T-helper 2 cell treated with Interferon-gamma antibody and Interleukin-4, amounts not matched to agents 100 ng/mL and 5 ng/mL, for 36 hours (primary cell): ENCODE data around the gene PLCH1. TPM values are rescaled to one million over a fixed set of nuclear protein-coding genes. Genes with fewer than 3 reads are reported as not detected.

Source experiments
- intact Hi-C: fragments of 100-400 bp; cut with micrococcal nuclease; formaldehyde crosslinking; loops from one replicate; pipeline ENCODE4 v1.15.1; 2023
- total RNA-seq: library from RNA; stranded (reverse); gene quantifications from 2 replicates; pipeline ENCODE4 v1.2.3, GENCODE V29; 2022

The PLCH1 gene
- total RNA-seq, 1 donor from 2014 or later = 0.80 TPM

DNA sequence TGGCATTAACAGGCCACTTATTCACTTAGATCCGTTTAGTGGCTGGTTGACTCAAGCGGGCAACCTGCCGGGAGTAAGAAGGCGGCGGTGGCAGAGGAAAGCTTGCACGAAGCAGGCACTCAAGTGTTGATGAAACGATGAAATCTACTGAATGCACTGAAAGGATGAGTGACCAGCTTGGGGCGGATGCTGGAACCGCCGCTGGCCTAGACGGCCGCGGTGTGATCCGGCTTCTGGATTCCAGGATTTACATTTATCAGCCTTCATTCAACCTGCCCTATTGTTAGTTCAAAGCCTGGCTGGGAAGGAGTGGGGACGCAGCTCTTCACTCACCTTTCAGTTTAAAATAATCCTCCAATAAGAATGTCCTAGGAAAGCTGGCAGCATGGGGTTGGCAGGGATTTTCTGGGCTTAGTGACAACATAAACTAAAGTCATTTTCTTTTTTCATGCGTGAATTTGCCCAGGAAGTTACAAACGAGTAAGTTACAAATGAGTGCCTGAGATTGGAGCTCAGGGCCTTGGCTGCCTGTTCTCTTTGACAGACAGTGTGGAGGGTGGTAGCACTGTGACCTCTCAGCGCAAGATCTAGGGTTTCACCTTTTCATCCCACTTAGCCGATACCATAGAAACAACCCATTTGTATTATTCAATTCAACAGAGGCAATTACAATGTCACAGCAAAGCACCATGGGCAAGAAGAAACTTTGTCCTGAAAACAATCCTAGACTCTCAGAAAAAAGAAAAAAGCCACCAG is 1.1 kb upstream of the PLCH1 start:
- intact Hi-C loops = loop anchor here (5.0 kb wide), 1 partner anchor 126 kb away; the partner anchor contains the start of gene GMPS

DNA sequence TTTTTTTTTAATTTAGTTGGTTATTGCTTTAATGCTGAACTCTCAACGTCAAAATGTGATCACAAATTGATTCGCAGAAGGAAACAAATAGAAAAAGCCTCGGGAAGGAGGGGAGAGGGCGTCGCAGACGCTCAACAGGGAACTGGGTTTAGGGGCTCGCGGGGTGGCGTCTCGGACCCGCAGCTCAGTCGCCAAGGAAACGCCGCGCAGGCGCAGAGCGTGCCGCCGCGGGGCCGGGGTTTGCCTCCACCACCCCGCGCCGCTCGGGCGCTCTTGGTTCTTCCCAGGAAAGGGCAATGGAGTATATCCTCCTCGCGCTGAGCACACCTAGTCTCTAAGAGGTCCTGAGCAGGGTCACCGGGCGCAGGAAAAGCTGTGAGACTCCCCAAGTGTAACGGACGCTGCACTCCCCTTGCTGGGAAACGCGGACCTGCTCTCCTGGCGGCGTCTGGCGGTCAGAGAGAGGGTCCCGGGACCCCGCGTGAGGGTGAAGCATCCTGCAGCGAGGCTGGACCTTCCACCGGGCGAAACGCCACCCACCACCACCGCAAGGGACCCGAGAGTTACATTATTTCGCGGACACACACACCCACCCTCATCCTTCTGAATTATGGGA is 753 bp downstream of the PLCH1 start:
- intact Hi-C loops = no loop called here

DNA sequence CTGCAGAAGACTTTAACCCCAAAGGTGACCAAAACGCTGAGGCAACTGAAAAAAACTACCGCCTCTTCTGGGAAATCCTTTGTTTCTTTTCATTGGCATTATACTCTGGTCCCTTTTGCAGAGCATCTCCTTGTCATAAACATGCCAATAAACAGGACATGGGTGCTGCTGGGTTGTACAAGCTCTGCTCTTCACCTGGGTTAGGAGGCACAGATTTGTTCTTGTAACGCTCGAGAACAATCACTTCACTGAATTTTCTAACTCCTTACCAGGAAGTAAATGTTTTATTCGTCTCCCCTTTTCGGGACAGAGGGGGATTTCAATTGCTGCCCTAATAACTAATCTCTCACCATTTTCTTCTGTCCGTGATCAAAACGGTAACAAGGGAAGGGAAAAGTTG is 1.3 kb downstream of the PLCH1 start:
- intact Hi-C loops = no loop called here

DNA sequence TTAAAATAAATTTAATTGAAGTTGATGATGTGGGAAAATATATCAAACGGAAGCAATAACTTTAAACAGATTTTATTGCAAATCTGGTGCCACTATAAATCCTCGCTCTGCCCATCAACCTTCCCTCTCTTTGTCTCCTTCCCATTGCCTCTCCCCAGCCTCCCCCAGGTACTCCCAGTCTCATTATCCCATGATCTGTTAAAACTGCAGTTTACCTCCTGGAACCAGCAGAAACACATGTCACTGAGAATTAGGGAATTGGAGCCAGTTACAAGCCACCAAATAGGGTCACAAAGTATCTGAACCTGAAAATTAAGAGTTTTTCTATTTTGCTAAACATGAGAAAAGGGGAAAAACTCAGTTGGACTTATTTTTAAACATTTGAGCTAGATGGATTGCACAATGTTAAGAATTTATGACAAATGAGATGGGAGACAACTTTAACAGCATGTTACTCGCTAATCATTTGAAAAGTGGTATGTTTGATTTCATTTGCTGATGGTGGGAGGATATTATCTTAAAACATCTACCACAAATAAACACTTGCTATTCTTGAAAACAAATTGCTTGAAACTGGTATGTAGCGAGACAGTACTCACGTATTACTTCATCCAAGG is 2.4 kb downstream of the PLCH1 start:
- intact Hi-C loops = no loop called here

DNA sequence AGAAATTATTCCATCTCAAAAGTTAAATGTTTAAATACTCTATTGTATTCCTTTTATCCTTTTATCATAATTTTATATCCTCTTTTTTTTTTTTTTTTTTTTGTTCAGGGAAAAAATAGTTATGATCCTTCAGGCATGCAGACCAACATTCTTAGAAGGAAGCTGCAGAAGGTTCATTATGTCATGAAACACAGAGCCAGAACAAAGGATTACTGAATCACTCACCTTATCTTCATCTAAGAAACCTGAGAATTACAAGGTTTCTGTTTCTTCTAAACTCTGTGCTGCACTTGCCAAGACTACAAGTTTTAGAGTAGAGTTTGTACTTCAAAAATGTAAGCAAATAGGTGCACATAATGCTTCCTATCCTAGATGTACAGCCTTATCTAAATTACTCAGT is 3.3 kb downstream of the PLCH1 start:
- intact Hi-C loops = no loop called here

DNA sequence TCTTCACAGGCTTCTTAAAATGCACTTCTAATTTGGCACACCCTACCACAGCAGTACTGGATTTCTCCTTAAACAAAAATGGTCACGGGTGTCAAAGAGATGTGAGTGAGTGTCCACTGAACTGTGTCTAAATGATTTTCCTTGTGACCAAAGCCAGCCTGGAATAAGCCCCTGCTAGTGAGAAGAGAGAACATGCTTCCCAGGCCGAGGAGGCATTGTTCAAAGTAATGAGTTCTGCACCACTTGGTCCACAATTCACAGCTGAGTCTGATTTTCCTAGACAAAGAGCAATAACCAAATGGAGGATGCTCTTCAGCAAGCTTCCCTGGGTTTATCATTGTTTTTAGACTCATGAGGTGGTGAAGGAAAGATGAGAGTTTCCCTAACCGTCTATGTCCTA is 3.8 kb downstream of the PLCH1 start:
- intact Hi-C loops = no loop called here

DNA sequence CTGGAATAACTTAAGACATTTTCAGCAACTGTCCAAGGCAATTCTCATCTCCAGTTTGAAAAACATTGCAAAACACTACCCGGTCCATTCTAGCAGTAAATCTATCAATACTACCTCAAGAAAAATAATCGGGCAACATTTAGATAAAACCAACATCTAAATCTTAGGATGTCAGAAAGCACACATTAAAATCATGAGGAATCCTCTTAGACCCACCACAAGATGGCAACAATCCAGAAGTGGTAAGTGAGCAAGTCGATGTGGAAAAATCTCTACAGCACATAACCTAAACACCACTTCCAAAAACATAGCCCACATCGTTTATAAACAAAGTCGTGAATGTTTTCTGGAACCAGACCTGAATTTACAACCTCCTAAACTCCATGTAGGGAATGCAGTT is 5.7 kb downstream of the PLCH1 start:
- intact Hi-C loops = no loop called here

DNA sequence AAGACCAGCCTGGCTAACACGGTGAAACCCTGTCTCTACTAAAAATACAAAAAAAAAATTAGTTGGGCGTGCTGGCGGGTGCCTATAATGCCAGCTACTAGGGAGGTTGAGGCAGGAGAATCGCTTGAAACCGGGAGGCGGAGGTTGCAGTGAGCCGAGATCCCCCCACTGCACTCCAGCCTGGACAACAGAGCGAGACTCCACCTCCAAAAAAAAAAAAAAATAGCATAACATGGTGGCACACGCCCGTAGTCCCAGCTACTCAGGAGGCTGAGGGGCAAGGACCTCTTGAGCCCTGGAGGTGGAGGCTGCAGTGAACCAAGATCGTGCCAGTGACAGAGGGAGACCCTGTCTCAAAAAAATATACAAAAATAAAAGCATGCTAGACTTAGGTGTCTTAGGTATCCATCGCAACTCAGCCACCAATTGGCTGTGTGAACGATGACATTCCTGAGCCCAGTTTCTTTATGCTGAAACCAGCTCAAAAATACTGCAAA is 6.2 kb downstream of the PLCH1 start:
- intact Hi-C loops = no loop called here

DNA sequence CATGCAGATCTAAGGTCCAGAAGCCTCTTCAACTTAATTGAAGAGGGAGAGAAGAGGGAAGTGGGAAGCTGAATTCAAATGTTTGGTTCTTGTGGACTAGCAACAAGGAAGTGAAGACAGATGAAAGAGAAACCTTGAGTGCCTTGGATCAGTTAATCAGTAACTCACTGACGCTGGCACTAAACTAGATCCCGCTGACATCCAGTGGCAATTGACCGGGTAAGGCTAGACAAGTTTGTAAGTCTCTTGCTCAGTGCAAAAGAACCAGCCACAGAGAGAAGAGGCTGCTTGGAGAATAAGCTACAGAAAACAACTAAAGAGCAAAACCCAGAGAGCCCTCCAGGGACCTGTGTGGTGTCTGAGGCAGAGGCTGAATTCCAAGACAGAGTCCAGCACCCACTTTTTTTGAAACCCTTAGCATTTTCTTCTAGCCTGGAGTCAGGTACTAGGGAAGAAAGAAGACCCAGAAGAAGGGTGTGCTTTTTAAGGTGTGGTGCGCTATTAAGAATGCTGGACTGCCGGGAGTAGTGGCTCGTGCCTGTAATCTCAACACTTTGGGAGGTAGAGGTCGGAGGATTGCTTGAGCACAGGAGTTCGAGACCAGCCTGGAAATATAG is 6.9 kb downstream of the PLCH1 start:
- intact Hi-C loops = no loop called here

DNA sequence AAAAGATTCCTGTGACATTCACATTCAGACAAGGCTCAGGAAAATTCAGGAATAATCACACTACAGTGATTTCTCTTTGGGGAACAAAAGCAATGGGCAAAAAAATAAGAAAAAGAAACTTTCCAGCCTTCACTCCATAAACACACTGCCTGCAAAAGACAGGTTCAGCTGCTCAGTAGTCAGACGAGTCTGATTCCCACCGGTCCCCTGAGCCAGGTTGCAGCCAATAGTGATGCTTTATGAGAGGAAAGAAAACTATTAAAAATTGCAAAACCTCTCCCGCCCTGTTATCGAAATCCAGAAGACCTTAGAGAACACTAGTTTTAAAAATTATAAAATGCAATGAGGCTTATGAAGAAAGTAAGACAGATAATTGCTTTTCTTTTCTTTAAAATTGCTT is 8.5 kb downstream of the PLCH1 start:
- intact Hi-C loops = no loop called here

DNA sequence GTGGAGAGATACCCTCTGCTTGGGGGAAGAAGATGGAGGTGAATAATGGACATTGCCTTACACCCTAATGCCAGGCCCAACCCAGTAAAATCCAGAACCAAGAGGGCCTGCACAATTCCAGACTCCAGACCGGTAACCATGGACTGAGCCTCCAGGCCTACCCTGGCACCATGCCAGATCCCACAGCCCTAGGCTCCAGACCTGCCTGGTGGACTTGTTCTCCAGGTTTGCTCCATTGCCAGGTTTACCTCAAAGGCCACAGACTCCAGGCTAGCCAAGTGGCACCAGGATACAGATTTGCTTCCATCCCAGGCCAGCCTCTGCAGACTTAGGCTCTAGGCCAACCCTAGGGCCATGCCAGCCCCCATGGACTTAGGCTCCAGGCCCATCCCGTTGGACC is 14.0 kb downstream of the PLCH1 start:
- intact Hi-C loops = no loop called here

DNA sequence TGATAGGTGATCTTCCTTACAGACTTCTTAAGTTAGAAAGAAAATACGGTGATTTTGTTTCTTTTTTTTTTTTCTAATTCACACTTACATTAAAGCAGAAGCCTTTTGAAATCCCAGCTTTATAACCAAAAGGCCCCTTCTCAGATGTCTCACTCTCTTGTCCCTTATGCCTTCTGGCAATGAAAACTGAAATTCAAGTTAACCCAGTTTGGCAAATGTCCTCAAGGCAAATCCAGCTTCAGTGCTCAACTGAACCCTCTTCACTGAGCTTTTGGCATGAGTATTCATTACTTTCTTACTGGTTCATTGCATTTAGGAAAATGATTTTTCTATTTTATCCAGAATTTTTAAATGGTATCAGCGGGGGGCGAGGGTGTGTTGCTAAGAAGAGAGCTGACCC is 17.0 kb downstream of the PLCH1 start:
- intact Hi-C loops = no loop called here

DNA sequence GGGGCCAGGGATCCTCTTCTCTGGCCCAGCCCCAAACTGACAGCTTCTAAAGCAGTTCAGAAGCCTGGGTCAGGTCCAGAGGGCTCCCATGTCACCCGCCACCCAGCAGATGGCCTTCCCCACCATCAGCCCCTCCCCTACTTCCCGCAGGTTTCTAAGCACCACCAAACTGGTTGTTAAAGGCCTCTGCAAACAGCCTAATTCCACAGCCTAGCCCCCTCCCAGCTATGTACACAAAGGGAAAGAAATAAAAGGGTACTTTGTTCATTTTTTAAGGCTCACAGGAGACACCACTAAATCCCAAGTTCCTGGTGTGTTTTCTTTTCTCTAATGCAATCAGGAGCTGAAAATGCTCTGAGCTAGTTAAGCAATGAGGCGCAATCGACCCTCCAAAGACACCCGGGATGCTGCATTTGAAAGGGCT is 30.6 kb downstream of the PLCH1 start:
- intact Hi-C loops = no loop called here

DNA sequence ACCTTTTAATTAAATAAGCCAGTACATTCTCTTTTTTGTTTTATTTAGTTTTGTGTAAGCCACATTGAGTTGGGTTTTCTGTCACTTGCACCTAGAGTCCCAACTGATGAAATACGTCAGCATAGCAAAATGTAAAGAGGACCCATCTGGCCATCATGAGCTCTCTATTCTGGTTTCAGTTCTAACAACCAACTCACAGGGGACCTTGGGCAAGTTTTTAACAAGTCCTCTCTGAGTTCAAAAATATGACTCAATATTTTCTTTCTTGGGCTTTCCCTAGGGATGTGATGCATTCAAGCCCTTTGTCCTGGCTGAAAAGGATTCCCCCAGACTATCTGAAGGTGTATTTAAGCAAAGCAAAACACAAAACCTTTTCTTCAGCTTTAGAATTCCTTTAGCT is 32.9 kb downstream of the PLCH1 start:
- intact Hi-C loops = no loop called here

DNA sequence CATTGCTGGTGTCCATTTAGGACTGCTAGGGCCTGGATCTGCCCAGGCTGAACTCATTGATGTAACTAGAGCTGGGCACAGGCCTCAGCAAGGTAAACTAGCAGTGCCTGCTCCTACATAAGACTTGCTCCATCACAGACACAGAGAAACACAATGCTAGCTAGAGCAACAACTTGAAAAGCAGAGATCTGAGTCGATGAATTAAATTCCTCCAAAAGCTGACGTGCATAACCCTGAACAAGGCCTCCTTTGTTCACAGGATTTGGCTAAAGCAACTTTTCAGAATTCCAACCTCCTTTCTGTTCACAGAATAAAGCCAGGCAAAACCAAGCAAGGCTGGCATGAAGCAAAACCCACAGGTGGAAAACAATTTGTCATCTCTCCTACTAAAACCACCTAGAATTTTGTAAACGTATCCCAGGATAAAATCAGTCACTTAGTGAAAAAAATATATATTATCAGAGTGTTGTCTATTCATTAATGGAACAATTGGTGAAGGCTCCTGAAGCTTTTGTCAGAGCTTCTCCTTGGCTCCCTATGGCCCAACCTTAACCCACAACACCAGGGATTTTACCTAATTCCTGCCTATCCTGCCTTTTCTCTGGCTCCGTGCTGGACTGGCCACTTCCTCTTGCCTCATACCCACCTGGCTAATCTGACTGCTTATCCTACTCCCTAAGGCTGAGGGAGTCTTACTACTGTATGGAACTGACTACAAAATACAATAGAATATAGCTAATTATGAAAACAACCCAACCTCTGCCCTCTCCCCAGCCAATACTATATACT is 39.9 kb downstream of the PLCH1 start:
- intact Hi-C loops = loop anchor here (5.0 kb wide), 1 partner anchor 948 kb away; no protein-coding TSS in a partner anchor

DNA sequence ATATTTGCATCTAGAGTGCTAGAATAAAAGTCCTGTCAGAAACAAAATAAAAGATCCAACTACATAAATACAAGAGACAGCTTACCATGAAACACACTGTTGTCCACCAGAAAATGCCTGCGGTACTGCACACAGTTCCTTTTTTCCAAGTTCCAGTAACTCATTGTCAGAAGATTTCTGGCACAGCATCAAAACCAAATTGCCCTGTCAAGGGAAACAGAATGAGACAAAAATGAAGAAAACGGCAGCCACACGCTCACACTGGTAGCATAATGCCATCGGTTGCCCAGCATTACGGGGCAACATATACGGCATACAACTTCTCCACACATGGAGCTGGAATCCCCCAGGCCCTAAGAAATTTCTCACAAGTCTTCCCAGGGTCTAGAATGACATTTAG is 40.8 kb downstream of the PLCH1 start:
- intact Hi-C loops = loop anchor here (5.0 kb wide), 1 partner anchor 947 kb away; no protein-coding TSS in a partner anchor

DNA sequence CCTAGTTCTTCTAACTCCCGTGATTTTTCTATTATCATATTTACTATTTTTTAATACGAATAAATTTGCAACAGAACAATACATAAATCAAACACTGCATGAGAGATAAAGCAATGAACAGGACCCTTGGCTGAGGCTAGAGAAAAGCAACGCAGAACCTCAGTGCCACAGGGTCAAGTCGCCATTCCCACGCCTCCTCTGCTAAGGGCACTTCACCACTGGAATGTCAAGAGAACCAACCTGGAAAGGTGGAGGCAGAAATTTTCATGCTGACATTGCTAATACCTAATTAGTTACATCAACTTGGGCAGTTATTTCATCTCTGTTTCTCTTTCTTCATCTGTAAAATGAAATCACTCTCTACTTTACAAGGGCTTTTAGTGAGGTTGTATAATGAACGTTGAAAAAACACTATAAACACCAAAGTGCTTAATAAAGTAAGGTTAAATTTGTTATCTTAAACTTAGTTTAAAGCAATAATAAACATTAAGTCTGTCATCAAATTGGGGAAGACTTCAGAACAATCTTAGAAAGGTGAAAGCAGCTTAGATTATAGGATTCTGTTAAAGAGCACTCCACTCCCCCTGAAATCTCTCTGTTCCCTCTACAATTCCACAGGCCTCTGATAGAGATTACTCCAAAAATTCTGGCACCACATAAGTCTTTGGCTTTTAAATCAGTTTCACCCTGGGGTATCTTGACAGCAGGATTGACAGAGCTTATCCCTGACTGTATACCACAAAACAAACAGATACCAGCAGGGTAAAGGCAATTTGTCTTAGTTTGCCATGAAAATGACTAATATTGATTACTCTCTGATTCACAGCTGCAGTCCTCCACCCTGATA is 41.9 kb downstream of the PLCH1 start:
- intact Hi-C loops = loop anchor here (1.0 to 5.0 kb wide), 4 partner anchors 321 to 1368 kb away; no protein-coding TSS in a partner anchor

DNA sequence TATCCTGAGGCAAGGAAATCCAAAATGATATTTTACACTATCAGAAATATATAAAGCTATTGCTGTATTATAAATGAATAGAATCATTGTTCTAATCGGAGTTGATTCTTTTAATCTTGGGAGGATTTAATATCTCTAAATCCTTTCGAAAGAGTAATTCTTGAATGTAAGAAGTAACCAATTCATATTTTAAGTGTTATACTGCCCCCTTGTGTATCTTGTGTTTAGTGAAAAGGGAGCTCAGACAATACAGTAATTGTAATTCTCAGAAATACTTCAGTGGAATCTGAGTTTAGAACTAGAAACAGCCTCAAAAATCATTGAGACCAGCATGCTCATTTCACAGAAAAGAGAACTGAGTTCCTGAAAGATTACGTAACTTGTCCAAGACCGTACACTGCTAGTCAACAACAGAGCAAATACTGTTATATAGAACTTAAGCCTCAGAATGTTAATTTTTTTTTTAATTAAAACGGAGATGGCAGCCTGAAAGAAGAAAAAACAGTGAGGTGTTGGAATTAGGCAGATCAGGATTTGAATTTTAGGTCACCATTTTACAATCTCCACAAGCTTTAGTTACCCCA is 42.9 kb downstream of the PLCH1 start:
- intact Hi-C loops = loop anchor here (1.0 to 5.0 kb wide), 4 partner anchors 320 to 1367 kb away; no protein-coding TSS in a partner anchor

DNA sequence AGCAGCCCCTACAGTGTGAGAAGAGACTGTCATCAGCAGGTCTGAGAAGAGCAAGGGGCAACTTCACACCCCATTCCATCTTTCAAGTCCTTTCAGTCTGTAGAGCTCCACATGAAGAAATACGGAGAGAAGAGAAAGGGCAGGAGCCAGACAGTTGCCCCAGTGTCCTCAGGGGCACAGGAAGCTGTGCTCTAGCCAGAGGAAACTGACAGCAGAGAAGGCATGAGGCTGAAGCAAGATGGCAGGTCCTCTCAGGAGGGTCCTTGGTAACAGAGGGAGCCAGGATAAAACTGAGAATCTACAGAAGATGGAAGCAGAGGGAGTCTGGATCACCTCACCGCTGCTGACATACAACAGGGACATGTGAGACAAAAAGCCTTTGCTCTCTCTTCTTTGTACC is 47.3 kb downstream of the PLCH1 start:
- intact Hi-C loops = no loop called here

DNA sequence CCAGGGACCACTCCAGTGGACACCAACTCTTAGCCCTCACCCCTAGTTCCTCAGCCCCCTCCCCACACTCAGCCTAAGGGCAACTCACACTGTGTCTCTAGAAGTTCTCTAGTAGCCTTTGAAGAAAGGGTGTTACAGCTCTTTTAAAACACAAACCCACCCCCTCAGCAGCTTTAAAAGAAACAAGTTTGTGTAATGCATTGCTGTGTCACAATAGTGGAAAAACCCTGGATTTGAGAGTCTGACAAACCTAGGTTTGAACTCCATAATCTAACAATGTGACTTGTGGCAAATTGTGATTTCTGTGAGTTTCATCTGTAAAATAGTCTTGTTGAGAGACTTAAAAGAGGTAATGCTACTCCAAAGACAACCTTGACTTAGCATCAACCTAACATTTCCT is 54.0 kb downstream of the PLCH1 start:
- intact Hi-C loops = no loop called here
